K562 (cell line): ENCODE data around the gene MEST. TPM values are rescaled to one million over a fixed set of nuclear protein-coding genes. Genes with fewer than 3 reads are reported as not detected.

Experiments used
- BACH1 ChIP-seq: fragments of 200-800 bp; sonication (Bioruptor generic); IDR thresholded peaks from 2 replicates; pipeline ENCODE4 v1.6.1; 2016; ENCODE audit warnings: missing genetic modification characterization, missing compliant biosample characterization
- HDAC6 ChIP-seq: IDR thresholded peaks from 2 replicates; pipeline ENCODE4 v1.6.1; 2012; ENCODE audit warnings: low read depth, mild to moderate bottlenecking, control low read depth, inconsistent platforms, low read length, moderate library complexity
- MAFF ChIP-seq: IDR thresholded peaks from 2 replicates; pipeline ENCODE4 v1.6.1; 2012; ENCODE audit warnings: low read length, improper control_type of control experiment
- MCM3 ChIP-seq: fragments of 450-650 bp; IDR thresholded peaks from 2 replicates; pipeline ENCODE4 v1.6.1; 2016
- NONO ChIP-seq, 2 experiments: fragments of 200-400 bp in 1 of 2; fragments of 450-650 bp in 1 of 2; formaldehyde crosslinking in 1 of 2; IDR thresholded peaks; 2 replicates each; pipeline ENCODE4 v1.6.1; 2017; ENCODE audit warnings: low read depth in 2 of 2, mild to moderate bottlenecking in 2 of 2, moderate library complexity in 2 of 2, low read length in 1 of 2
- NR2F6 ChIP-seq: fragments of 450-650 bp; formaldehyde crosslinking; IDR thresholded peaks from 2 replicates; pipeline ENCODE4 v1.4.0; 2020; ENCODE audit warnings: mild to moderate bottlenecking
- PTBP1 ChIP-seq: fragments of 200-400 bp; formaldehyde crosslinking; IDR thresholded peaks from 2 replicates; pipeline ENCODE4 v1.6.1; 2017; ENCODE audit warnings: low read depth, low read length
- TAL1 ChIP-seq: fragments of 450-650 bp; IDR thresholded peaks from 2 replicates; pipeline ENCODE4 v1.6.1; 2016; ENCODE audit warnings: mild to moderate bottlenecking
- USF2 ChIP-seq: sonication (generic); formaldehyde crosslinking; IDR thresholded peaks from 2 replicates; pipeline ENCODE4 v1.5.0; 2020; ENCODE audit warnings: missing genetic modification reagents
- ZNF140 ChIP-seq: fragments of 250-450 bp; sonication (Bioruptor Pico); IDR thresholded peaks from 2 replicates; pipeline ENCODE4 v1.8.0; 2021; ENCODE audit warnings: moderate library complexity, mild to moderate bottlenecking, inconsistent platforms
- ZNF197 ChIP-seq: fragments of 200-800 bp; sonication (Bioruptor generic); IDR thresholded peaks from 2 replicates; pipeline ENCODE4 v1.6.1; 2016; ENCODE audit warnings: low read depth, missing genetic modification characterization, missing compliant biosample characterization
- polyA plus RNA-seq, 8 experiments: library from polyadenylated mRNA; depleted of rRNA in 4 of 8; stranded (reverse) in 5 of 8; unstranded in 3 of 8; fragments of >200 nt; fragmentation: Nextera tagmentation in 2 of 8; fragmentation: Illumina TruSeq in 1 of 8; extraction: Ambion mirVana in 2 of 8; extraction: Trizol in 1 of 8; gene quantifications; 2 replicates each; pipeline versions ENCODE4 v1.2.1 to v1.2.3, GENCODE V29; 2011 to 2014; ENCODE audit warnings: inconsistent platforms in 1 of 8, missing spikeins in 1 of 8
- total RNA-seq, 7 experiments: library from RNA; depleted of rRNA in 6 of 7; stranded (reverse); fragments of >200 nt in 6 of 7; fragmentation: Illumina TruSeq in 2 of 7; extraction: Trizol in 2 of 7; gene quantifications; 2 replicates each; pipeline versions ENCODE4 v1.2.1 to v1.2.3, GENCODE V29; 2011 to 2021; ENCODE audit warnings: low replicate concordance in 1 of 7
- TF ChIP-seq, protein P1 (sequence below): sonication (generic); formaldehyde crosslinking; IDR thresholded peaks from 2 replicates; pipeline ENCODE4 v1.8.1; 2023; ENCODE audit warnings: mild to moderate bottlenecking, missing genetic modification reagents
- TF ChIP-seq, protein P2 (sequence below): sonication (generic); formaldehyde crosslinking; IDR thresholded peaks from 2 replicates; pipeline ENCODE4 v1.8.0; 2023; ENCODE audit warnings: mild to moderate bottlenecking, missing genetic modification reagents
- TF ChIP-seq, protein P3 (sequence below): fragments of 450-650 bp; IDR thresholded peaks from 2 replicates; pipeline ENCODE4 v1.6.1; 2017; ENCODE audit warnings: mild to moderate bottlenecking, moderate library complexity
- TF ChIP-seq, protein P4 (sequence below), 3 experiments: IDR thresholded peaks in 2 of 3; conservative IDR thresholded peaks in 1 of 3; 2 replicates each; pipeline ENCODE4 v1.5.1; 2011 to 2012; ENCODE audit warnings: low read length in 3 of 3, mild to moderate bottlenecking in 3 of 3, control low read depth in 2 of 3, improper control_type of control experiment in 1 of 3, inconsistent platforms in 1 of 3, low read depth in 1 of 3, mixed read lengths in 1 of 3, moderate library complexity in 1 of 3; ENCODE audit not compliant: insufficient read depth in 2 of 3
- TF ChIP-seq, protein P5 (sequence below), 2 experiments: IDR thresholded peaks in 1 of 2; conservative IDR thresholded peaks in 1 of 2; 2 replicates each; pipeline ENCODE4 v1.6.1; 2016; ENCODE audit warnings: low read depth in 2 of 2, mild to moderate bottlenecking in 1 of 2, missing compliant biosample characterization in 1 of 2, missing genetic modification characterization in 1 of 2, moderate library complexity in 1 of 2

The MEST gene
- total and polyA plus RNA-seq, 9 of the 15 experiments (the other 6 are each of a cell fraction or from before 2014, with no cell fraction given), result 0.04 to 0.74 (median 0.36) TPM; not detected in 1

- TF ChIP-seq, protein P1, sequence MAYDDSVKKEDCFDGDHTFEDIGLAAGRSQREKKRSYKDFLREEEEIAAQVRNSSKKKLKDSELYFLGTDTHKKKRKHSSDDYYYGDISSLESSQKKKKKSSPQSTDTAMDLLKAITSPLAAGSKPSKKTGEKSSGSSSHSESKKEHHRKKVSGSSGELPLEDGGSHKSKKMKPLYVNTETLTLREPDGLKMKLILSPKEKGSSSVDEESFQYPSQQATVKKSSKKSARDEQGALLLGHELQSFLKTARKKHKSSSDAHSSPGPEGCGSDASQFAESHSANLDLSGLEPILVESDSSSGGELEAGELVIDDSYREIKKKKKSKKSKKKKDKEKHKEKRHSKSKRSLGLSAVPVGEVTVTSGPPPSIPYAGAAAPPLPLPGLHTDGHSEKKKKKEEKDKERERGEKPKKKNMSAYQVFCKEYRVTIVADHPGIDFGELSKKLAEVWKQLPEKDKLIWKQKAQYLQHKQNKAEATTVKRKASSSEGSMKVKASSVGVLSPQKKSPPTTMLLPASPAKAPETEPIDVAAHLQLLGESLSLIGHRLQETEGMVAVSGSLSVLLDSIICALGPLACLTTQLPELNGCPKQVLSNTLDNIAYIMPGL (CRISPR knock-in tag), result no peak
- TF ChIP-seq ZNF140 (CRISPR knock-in tag), result no peak
- TF ChIP-seq MAFF, result no peak
- no peak for TF ChIP-seq NONO (IDR thresholded peaks at IDR 0.05; ENCODE audit: low read depth in 2 of 2, low read length in 1 of 2)
- TF ChIP-seq ZNF197 (CRISPR knock-in tag), result no peak
- no peak for TF ChIP-seq PTBP1
- no peak for TF ChIP-seq USF2 (CRISPR knock-in tag)
- TF ChIP-seq TAL1, result no peak
- TF ChIP-seq, protein P2, sequence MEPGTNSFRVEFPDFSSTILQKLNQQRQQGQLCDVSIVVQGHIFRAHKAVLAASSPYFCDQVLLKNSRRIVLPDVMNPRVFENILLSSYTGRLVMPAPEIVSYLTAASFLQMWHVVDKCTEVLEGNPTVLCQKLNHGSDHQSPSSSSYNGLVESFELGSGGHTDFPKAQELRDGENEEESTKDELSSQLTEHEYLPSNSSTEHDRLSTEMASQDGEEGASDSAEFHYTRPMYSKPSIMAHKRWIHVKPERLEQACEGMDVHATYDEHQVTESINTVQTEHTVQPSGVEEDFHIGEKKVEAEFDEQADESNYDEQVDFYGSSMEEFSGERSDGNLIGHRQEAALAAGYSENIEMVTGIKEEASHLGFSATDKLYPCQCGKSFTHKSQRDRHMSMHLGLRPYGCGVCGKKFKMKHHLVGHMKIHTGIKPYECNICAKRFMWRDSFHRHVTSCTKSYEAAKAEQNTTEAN (CRISPR knock-in tag), result no peak
- TF ChIP-seq, protein P3, sequence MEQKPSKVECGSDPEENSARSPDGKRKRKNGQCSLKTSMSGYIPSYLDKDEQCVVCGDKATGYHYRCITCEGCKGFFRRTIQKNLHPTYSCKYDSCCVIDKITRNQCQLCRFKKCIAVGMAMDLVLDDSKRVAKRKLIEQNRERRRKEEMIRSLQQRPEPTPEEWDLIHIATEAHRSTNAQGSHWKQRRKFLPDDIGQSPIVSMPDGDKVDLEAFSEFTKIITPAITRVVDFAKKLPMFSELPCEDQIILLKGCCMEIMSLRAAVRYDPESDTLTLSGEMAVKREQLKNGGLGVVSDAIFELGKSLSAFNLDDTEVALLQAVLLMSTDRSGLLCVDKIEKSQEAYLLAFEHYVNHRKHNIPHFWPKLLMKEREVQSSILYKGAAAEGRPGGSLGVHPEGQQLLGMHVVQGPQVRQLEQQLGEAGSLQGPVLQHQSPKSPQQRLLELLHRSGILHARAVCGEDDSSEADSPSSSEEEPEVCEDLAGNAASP, result no peak
- TF ChIP-seq, protein P4, sequence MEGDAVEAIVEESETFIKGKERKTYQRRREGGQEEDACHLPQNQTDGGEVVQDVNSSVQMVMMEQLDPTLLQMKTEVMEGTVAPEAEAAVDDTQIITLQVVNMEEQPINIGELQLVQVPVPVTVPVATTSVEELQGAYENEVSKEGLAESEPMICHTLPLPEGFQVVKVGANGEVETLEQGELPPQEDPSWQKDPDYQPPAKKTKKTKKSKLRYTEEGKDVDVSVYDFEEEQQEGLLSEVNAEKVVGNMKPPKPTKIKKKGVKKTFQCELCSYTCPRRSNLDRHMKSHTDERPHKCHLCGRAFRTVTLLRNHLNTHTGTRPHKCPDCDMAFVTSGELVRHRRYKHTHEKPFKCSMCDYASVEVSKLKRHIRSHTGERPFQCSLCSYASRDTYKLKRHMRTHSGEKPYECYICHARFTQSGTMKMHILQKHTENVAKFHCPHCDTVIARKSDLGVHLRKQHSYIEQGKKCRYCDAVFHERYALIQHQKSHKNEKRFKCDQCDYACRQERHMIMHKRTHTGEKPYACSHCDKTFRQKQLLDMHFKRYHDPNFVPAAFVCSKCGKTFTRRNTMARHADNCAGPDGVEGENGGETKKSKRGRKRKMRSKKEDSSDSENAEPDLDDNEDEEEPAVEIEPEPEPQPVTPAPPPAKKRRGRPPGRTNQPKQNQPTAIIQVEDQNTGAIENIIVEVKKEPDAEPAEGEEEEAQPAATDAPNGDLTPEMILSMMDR (IDR thresholded peaks at IDR 0.05 in 2 of 3, conservative IDR thresholded peaks at IDR 0.05 in 1 of 3; ENCODE audit: insufficient read depth in 2 of 3, low read depth in 1 of 3, low read length in 3 of 3), result peak; percentile 73 to 85 (median 80)
- TF ChIP-seq NR2F6, result no peak
- TF ChIP-seq MCM3, result no peak
- TF ChIP-seq HDAC6, result no peak
- TF ChIP-seq BACH1 (tag), result no peak
- TF ChIP-seq, protein P5, sequence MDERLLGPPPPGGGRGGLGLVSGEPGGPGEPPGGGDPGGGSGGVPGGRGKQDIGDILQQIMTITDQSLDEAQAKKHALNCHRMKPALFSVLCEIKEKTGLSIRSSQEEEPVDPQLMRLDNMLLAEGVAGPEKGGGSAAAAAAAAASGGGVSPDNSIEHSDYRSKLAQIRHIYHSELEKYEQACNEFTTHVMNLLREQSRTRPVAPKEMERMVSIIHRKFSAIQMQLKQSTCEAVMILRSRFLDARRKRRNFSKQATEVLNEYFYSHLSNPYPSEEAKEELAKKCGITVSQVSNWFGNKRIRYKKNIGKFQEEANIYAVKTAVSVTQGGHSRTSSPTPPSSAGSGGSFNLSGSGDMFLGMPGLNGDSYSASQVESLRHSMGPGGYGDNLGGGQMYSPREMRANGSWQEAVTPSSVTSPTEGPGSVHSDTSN (CRISPR knock-in tag; IDR thresholded peaks at IDR 0.05; ENCODE audit: low read depth), result no peak
- TF ChIP-seq, protein P5 (tag; conservative IDR thresholded peaks at IDR 0.05; ENCODE audit: low read depth), result no peak
Observed at GRCh38 chr7:130486114-130486953, 5.6 kb upstream of the MEST start (continued).
